Activated CD8-positive, alpha-beta memory T cell treated with anti-CD3 and anti-CD28 coated beads, Interleukin-2, amount 50 U/mL, for 24 hours (primary cell): ENCODE results near the gene TRDMT1.

Experiments used
- DNase-seq: peaks from one replicate; pipeline ENCODE4 v3.0.0-alpha.2; 2020; ENCODE audit errors: extremely low read depth

TRDMT1 gene

DNA sequence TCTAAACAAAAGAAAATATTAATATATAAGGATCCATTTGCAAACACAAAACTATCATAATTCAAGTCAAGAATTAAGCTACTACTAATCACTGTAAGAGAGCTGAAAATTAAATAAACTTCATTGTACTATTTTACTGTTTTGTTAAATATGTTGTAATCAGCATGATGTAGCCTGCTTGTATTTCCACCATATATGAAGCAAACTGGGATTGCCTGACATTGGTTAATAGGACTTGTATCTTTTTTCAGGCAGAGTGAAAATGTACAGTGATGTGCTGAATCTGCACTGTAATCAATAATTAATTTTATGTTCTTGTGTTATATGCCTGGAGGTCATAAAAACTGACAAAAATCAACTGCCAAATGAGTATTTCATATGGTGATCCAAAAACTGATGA is 25.4 kb downstream of the TRDMT1 start:
- no peak for DNase-seq

DNA sequence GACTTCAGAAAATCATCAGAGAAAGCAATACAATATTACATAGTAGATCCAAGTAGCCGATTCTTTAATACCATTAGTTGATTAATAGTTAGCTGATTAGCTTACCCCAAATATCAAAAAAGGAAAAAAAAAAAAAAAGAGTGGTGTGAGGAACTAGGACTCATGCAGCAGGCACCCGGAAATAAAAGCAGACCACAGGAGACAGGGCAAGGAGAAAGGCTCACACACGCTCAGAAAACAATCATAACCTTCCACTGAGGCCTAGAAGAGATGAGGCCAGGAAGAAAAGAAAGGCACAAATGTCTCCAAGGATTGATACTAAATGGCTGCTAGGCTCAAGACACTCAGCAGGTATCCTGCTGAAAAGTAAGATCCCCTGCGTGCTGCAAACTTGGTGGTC is 25.9 kb downstream of the TRDMT1 start:
- DNase-seq, result no peak

DNA sequence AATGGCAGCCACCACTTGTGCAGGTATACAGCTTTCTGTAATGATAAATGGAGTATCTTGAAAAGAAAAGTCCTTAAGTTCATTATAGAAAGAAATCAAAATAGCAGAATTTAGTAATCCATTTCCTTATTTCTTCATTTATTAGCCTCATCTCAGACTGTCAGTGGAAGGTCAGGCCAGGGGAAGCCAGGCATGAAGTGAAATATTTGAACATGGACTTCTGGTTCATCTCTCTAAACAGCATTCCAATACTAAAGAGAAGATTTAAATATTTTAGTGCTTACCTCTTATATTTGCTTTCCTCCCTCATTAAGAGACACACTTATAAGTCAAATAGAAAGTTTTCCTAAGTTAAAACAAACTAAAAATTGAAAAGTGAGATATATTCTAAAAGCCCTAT is 26.8 kb downstream of the TRDMT1 start:
- no peak for DNase-seq

DNA sequence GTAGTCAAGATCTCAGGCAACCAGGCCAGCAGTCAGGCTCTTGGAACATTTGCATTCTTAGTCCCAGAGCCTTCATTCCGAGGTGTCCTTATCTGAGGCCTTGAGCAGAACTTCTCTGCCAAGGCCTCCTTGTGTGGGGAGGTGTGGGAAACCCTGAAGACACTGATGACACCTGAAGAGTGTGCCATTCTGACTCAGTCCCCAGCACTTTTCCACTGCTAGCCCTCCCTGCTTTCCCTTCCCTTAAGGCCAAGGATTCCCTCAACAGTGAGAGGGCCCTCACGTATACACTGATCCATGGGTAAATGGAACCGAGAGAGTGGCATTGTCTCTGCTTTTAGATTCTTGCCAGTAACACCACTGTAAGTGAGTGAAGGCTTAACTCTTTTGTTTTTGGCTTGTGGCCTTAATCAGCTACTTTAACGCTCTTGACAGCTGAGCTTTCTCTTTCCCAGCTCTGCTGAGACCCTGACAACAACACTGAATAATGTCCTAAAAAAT is 30.3 kb downstream of the TRDMT1 start:
- DNase-seq, result no peak

DNA sequence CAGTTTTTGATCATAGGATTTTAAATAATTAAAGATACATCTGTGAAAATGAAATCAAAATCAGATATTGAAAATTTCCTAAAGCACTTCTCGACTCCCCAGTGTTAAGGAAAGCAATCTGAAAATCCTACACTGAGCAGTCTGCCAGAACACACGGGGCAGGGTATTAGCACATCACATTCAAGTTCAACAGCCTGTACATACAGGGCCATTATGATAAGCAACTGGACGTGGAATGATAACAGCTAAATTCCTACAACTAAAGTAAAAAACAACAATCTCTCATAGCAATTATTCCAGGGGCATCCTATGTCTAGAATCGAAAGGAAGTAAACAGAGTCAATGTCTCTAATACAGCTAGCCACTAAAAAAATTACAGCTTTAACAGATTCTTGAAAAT is 31.7 kb downstream of the TRDMT1 start:
- no peak for DNase-seq

DNA sequence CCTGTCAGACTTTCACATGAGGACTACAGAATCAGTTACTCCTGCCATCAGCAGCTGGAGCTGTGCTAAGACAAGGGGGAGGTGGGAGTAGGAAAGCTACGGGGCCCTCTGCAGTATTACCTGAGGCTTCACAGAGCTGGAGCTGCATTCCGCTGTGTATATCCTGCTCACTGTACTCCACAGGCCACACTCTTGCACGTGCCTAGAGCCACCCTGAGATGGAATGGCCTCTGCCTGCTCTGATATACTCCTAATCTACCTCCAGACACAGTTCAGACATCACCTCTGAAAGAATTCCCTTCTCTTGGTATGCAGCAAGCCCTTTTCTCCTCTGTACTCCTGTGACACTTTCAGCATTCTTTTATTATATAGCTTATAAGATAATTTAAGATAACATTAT is 34.8 kb downstream of the TRDMT1 start:
- DNase-seq, result no peak

DNA sequence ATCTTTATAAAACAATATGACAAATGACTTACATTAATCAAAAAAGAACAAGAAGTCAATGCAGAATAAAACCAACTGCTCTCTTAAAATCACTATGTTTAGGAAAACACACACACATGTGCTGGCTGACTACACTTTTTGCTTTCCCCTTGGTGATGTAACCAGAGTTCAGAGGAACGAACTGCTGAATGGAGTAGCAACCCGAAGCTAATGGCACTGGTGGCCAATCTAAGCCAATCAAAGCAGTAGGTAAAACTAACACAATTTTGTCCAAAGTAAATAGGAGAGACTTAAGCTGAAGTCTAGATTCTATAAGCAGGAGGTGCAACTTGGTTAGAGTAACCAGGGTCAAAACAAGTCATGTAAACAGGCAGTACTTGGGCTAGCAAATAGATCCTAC is 38.6 kb downstream of the TRDMT1 start:
- DNase-seq, result no peak

DNA sequence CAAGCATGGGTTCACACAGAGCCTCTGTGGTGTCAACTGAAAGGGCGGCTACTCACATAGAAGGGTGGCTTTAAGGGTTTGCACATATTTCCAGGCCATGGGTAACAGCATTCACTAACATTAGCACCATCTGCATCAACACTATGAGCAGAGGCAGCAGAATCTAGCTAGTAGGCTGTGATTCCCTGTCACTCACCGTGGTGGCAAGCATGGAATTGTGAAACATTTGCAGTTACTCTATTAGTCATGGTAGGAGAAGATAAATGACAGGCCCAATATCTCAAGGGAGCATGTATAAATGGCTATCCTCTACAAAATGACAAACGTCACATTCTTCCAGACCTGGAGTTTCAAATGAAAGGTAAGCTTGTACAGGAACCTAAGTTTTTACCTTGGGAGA is 39.7 kb downstream of the TRDMT1 start:
- no peak for DNase-seq

DNA sequence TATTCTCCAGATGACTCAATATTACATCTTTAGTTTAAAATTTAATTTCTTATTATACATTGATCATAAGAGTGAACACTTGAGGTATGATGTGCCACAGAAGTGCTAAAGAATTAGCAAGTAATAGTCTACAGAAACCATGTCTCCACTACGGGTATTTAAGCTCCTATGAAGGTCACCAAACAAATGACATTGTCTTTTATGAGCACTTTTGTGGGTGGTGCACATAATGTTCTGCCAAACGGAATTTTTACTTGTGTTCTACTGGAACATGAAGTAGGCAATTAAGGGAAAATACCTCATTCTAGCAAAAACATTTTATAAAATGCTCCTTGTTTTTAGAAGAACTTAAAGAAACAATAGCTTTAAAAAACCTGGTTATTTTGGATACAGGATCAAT is 44.4 kb downstream of the TRDMT1 start:
- DNase-seq, result no peak

DNA sequence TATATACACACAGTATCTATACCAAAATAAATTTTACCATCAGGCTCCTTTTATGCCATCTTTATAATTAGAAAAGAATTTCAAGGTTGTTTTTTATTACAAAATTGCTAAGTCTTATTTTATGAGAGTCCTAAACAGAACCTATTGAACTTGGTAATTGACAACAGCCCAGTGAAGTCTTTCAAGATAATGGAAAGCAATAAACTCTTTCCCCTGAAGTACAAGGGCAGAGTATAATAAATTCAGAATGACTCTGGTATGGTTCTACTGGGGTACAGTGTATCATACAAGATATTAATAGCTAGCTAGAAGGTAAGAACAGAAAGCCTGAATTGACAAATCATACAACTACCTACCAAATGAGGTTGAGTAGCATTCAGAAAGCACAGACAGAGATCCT is 45.6 kb downstream of the TRDMT1 start:
- DNase-seq, result no peak

DNA sequence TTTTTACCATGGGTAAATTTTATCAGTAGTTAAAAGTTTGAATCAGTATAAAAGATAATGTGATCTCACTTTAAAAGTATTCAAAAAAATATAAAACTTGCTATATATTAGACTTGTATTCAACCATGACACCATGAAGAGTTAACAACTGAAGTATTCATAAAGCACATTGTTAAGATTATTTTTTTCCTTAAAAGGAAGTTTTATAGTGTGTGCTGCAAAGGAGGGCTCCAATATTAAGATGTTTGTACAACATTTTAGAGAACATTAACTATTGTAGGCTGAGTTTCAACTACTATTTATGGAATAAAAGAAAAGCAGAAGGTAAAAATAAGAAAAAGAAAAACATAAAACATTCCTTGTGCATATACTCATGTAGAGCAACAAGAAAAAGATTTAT is 47.4 kb downstream of the TRDMT1 start:
- no peak for DNase-seq

DNA sequence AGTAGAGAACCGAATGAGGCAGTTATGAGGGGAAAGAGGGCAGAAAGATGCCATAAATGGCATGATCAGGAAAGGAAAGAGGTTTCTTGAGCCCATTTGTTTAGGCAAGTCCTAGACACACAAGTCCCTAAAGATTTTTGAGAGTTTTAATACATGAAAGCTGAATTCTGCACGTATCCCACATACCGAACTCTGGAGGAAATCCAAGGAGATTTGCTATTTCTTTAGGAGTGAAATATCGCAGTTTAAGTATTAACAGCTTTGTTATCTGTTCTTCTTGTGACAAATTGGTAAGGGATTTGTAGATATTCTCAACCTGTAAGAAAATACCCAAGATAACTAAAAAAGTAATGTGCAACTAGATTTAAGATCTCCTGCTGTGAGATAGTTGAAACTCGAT is 48.2 kb downstream of the TRDMT1 start:
- no peak for DNase-seq

DNA sequence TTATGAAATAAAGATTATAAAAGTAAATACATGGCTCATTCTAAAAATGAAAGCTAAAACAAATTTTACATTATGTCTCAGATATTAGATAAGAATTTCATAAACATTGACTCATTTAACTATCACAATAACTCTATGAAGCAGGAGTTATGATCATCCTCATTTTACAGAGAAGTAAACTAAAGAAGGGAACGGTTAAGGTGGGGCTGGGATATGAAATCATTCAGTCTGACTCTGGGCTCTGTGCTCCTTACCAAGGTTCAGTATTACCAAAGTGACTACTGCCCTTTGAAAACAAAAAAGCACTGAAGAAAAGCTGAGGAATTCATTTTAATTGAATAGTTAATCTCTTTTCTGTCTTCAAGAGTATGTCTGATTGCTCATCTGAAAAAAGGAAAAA is 49.8 kb downstream of the TRDMT1 start:
- DNase-seq, result no peak

DNA sequence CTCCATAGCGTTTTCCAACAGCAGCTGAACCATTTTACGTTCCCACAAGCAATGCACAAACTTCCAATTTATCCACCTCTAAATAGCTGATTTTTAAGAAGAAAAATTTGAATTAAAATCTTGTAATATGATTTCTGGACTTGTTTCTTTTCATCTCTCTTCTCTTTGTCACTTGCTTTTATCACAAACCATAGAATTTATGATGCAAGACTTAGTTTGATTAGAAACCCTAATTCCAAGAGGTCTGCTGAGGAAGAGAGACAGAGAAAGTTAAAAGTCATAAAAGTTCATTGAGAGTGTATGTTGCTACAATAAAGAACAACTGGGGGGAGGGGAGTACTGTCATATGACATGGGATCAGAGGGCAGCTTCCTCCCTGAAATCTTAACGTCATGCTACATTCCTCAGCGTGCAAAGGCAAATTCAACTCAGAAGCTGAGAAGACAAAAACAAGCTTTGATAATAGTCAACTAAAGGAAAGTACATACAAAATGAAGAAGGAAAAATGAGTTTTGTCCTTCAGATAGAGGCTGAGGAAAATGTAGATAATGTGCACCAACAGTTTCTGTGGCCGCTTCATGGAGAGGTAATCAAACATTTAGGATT is 53.5 kb downstream of the TRDMT1 start:
- DNase-seq, result no peak

DNA sequence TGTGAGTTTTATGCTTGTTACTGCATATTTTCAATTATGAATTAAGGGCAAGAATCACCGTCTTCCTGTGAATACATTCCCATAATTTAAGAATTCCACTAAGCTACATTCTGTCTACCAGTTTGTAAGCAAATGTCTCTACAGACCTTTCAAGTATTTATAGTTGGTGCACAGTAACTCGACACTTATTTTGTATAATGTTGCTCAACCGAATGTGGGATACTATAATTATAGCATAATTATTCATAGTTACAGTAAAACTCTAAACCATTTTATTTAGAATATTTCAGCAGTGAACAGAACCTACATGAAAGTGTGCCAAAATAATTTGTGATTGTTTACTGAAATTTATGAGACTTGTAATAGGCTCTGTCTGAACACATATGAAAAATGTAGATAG is 54.6 kb downstream of the TRDMT1 start:
- no peak for DNase-seq

DNA sequence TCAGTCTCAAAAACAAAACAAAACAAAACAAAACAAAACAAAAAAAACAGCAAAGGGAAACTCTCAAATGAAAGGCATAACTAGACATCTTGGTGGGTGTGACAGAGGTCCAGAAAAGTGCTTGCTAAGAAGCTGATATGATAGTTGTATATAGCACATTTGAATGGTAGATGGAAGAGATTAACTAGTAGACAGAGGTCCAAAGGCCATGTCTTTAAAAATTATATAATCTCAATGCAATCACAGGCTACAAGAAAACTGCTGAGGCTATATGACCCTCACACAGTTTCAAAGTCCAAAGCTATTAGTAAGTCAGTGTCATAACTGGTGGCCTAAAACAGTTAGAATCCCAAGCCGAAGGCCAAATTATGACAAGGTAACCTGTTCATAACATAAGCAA is 56.2 kb downstream of the TRDMT1 start:
- no peak for DNase-seq

DNA sequence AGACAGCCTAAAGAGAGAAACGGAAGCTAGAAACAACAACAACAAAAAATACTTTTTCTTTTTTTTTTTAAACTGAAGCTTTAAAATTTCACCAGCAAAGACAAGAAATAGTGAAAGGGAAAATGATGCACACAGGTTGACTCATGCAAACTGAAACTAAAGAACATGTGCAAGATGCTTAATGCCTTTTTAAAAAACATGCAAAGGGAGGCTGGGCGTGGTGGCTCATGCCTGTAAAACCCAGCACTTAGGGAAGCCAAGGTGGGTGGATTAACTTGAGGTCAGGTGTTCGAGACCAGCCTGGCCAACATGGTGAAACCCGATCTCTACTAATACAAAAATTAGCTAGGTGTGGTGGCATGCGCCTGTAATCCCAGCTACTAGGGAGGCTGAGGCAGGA is 56.7 kb downstream of the TRDMT1 start:
- DNase-seq, result peak; percentile 25

DNA sequence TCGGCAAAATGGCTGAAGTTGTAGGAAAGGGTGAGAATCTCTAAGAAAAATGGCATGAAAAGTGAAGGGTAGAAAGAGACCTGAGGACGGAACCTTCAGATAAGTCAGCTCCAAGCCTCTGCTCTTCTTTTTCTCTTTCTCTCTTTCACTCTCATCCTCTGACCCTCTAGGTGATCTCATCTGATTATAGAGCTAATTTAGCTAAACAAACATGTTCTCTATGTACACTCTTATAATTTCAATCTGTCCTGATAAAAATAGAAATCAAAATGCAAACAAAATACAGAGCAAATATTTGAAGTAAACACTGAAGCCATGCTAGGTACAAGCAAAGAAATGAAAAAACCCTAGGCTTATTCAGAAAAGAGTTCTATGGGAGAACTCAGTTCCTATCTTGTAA is 57.4 kb downstream of the TRDMT1 start:
- DNase-seq, result no peak

DNA sequence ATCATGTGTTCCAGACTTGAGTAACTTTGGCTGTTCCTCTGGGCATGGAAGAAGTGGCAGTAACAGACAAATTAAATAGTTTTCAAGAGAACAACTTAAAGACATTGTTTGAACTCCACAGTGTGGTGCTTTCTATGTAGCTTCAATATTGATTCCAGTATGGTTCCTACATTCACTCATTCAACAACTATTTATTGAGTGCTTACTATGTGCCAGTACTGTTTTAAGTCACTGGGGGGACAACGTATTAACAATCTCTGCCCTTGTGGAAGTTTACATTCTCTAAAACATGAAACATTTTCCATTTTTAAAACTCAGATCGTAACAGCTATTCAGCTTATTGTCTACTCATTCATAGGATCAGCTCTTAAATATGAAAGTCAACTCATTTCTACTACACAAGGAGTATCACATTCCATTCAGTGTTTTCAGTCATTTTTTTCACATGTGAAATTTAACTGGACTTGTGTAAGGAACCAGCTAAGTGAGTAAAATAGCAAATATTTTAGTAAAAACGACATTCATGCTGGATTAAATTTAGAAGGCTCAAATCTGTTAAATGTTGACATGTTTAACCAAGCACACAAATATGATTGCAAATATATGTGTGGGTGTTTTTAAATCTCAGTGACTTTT is 58.3 kb downstream of the TRDMT1 start:
- DNase-seq, result no peak

DNA sequence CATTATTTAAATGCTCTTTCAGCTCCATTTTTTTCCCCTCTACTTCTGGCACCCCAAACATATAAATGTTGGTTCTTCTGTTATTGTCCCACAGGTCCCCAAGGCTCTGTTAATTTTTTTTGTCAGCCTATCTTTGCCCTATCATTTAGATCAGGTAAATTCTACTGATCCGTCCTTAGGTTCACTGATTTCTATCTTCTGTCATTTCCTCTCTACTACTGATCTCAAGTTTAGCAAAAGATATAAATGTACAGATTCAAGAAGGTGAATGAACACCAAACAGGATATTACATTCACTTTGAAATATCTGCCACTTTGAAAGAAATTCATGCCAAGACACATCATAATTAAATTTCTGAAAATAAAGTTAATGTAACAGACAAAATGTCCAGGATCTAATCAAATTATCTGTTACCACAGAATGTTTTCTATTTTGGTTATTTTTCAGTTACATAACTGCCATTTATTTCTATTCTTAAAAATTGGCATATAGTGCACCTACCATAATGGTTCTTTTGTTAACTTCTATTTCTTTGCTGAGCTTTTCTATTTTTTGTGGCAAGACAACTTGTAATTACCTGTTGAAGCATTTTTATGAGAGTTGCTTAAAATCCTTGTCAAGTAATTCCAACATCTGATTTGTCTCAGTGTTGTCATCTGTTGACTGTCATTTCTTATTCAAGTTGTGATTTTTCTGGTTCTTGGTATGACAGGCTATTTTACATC is 59.8 kb downstream of the TRDMT1 start:
- DNase-seq, result no peak

DNA sequence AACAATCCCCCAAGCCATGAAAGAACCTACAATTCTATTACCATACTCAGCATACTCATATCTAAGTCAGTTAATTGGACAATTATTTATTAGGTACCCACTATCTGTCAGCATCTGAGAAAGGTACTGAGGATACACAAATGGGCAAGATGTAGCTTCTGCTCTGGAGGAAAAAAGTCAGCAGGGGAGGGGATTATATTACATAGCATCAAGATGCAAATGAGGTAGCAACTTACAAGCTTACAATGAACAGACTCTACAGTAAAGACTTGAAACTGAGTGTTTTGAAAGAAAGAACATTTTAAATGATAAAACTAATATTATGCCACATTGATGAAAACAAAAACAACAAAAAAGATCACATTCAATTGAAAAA is 61.1 kb downstream of the TRDMT1 start:
- DNase-seq, result no peak

DNA sequence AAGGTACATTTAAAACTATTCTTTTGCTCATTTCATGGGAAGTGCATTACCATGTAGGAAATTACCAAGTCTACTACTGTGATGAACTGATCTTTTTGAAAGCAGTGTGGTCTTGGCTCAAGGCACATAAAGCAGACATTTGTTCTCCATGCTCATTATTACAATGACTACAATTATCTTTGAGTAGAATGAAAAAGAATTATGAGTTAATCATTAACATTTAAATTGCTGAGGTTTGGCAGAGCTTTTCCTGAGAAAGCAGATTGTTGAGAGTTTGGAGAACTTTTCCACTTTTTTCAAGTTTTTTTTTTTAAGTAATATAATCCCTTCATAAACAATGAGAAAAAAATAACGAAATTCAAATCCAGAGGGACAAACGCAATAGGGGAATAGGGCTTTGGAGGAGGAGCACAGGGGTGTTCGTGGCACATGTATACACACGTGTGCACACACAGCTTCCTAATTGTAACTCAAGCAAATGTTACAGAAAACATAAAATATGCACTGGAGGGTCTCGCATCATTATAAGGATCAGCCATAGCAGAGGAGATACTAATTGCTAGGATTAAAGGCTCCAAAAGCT is 62.9 kb downstream of the TRDMT1 start:
- DNase-seq, result no peak

DNA sequence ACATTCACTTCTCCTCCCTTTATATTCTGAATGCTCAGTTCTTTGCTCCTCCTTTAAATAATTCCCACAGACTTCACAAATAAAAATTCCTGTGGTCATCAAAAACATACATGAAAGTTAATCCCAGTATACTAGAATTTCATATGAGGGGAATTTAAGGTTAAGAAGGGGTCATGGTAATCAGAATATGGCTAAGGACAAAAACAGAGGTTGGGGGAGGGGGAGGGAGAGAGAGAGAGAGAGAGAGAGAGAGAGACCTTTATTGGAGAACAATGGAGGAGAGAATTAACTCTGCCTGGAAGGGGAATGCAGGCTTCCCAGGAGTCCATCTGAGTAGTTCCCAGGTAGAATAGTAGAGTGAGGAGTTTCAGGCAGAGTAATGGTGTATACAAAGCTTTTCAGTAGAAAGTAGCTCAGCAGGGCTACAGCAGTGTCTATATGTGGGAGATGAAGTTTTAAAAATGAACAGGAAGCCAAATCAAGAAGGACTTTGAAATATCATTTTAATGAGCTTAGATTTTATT is 66.7 kb downstream of the TRDMT1 start:
- no peak for DNase-seq
